ENCODE data around the gene RLN3.

DNA sequence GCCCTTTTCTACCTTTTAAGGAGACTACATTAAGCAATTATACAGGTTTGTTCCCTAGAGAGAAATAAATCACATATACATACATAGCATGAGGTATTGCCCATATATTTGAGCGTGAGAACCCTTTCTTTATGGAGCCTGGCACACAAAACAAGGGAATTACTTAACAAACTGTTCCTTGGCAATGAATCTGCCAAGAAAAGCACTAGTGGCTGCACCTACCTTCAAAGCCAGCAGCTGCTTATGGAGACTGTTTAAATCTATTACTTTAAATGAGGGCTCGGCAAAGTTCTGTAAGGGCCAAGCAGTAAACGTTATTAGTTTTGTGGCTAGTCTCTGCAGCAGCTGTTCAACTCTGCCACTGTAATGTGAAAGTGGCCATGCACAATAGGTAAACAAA lies 28.9 kb upstream of the RLN3 start:
- TF ChIP-seq EZH2 (IDR thresholded peaks at IDR 0.05; ENCODE audit: borderline replicate concordance, low read depth, low read length, poor library complexity, severe bottlenecking), result no peak
- TF ChIP-seq, protein P1, sequence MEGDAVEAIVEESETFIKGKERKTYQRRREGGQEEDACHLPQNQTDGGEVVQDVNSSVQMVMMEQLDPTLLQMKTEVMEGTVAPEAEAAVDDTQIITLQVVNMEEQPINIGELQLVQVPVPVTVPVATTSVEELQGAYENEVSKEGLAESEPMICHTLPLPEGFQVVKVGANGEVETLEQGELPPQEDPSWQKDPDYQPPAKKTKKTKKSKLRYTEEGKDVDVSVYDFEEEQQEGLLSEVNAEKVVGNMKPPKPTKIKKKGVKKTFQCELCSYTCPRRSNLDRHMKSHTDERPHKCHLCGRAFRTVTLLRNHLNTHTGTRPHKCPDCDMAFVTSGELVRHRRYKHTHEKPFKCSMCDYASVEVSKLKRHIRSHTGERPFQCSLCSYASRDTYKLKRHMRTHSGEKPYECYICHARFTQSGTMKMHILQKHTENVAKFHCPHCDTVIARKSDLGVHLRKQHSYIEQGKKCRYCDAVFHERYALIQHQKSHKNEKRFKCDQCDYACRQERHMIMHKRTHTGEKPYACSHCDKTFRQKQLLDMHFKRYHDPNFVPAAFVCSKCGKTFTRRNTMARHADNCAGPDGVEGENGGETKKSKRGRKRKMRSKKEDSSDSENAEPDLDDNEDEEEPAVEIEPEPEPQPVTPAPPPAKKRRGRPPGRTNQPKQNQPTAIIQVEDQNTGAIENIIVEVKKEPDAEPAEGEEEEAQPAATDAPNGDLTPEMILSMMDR (conservative IDR thresholded peaks at IDR 0.05; ENCODE audit: low read depth, low read length), result no peak

Data from A673 (cell line).